Liver (tissue), 9 donors: ENCODE measurements around the gene AUH. TPM values are rescaled to one million over a fixed set of nuclear protein-coding genes. Genes with fewer than 3 reads are reported as not detected.

Source experiments
- DNase-seq: peaks from one replicate; pipeline ENCODE4 v3.0.0-alpha.2; 2017; ENCODE audit warnings: low spot score
- H3K27ac ChIP-seq, 2 donors: one replicate each; pipeline ENCODE4 v1.7.0; 2013; ENCODE audit warnings: inconsistent platforms in 2 of 2, low read length in 2 of 2, control low read depth in 1 of 2, low read depth in 1 of 2, mild to moderate bottlenecking in 1 of 2
- H3K27me3 ChIP-seq, 4 donors: one replicate each; pipeline versions ENCODE4 v1.6.1 to v1.7.0; 2013; ENCODE audit warnings: low read length in 3 of 4, inconsistent platforms in 1 of 4, mild to moderate bottlenecking in 1 of 4, moderate library complexity in 1 of 4; ENCODE audit not compliant: control insufficient read depth in 4 of 4, insufficient read depth in 4 of 4
- H3K36me3 ChIP-seq, 4 donors: one replicate each; pipeline versions ENCODE4 v1.6.1 to v1.7.0; 2013; ENCODE audit warnings: low read length in 3 of 4, mild to moderate bottlenecking in 3 of 4, low read depth in 1 of 4, moderate library complexity in 1 of 4; ENCODE audit not compliant: control insufficient read depth in 4 of 4, insufficient read depth in 3 of 4
- H3K4me1 ChIP-seq, 4 donors: one replicate each; pipeline versions ENCODE4 v1.6.1 to v1.7.0; 2013; ENCODE audit warnings: low read length in 3 of 4, mild to moderate bottlenecking in 3 of 4, moderate library complexity in 1 of 4; ENCODE audit not compliant: control insufficient read depth in 4 of 4, insufficient read depth in 4 of 4
- H3K4me3 ChIP-seq, 3 donors: one replicate each; pipeline versions ENCODE4 v1.6.1 to v1.7.0; 2013; ENCODE audit warnings: low read length in 3 of 3, control low read depth in 1 of 3, low read depth in 1 of 3, mild to moderate bottlenecking in 1 of 3
- H3K9ac ChIP-seq, 2 donors: one replicate each; pipeline ENCODE4 v1.7.0; 2013; ENCODE audit warnings: low read length in 2 of 2, mild to moderate bottlenecking in 2 of 2, moderate library complexity in 2 of 2, control low read depth in 1 of 2, low read depth in 1 of 2
- H3K9me3 ChIP-seq, 4 donors: one replicate each; pipeline versions ENCODE4 v1.6.1 to v1.7.0; 2013; ENCODE audit warnings: low read length in 3 of 4; ENCODE audit not compliant: control insufficient read depth in 4 of 4
- EGR1 ChIP-seq, 2 donors: IDR thresholded peaks; 2 replicates each; pipeline ENCODE4 v1.6.1; 2016 to 2018; ENCODE audit warnings: antibody characterized with exemption in 2 of 2, low read depth in 2 of 2
- FOXA1 ChIP-seq: IDR thresholded peaks from 2 replicates; pipeline ENCODE4 v1.6.1; 2016; ENCODE audit warnings: antibody characterized with exemption
- FOXA2 ChIP-seq: IDR thresholded peaks from 2 replicates; pipeline ENCODE4 v1.6.1; 2016; ENCODE audit warnings: antibody characterized with exemption
- GABPA ChIP-seq, 2 donors: IDR thresholded peaks in 1 of 2; conservative IDR thresholded peaks in 1 of 2; 2 replicates each; pipeline ENCODE4 v1.6.1; 2016; ENCODE audit warnings: antibody characterized with exemption in 2 of 2, mild to moderate bottlenecking in 1 of 2, moderate library complexity in 1 of 2
- HNF4A ChIP-seq, 2 donors: conservative IDR thresholded peaks; 2 replicates each; pipeline ENCODE4 v1.6.1; 2016; ENCODE audit warnings: antibody characterized with exemption in 2 of 2, mild to moderate bottlenecking in 2 of 2
- HNF4G ChIP-seq: IDR thresholded peaks from 2 replicates; pipeline ENCODE4 v1.6.1; 2016; ENCODE audit warnings: antibody characterized with exemption
- JUND ChIP-seq, 2 donors: IDR thresholded peaks; 2 replicates each; pipeline ENCODE4 v1.6.1; 2016; ENCODE audit warnings: antibody characterized with exemption in 2 of 2
- NR2F2 ChIP-seq: IDR thresholded peaks from 2 replicates; pipeline ENCODE4 v1.6.1; 2016; ENCODE audit warnings: antibody characterized with exemption
- RAD21 ChIP-seq, 2 donors: IDR thresholded peaks; 2 replicates each; pipeline ENCODE4 v1.6.1; 2016; ENCODE audit warnings: antibody characterized with exemption in 2 of 2, mild to moderate bottlenecking in 2 of 2
- RXRA ChIP-seq, 2 donors: IDR thresholded peaks; 2 replicates each; pipeline ENCODE4 v1.6.1; 2017 to 2018; ENCODE audit warnings: antibody characterized with exemption in 2 of 2, mild to moderate bottlenecking in 1 of 2
- SP1 ChIP-seq: IDR thresholded peaks from 2 replicates; pipeline ENCODE4 v1.6.1; 2018; ENCODE audit warnings: antibody characterized with exemption, mild to moderate bottlenecking
- TAF1 ChIP-seq: conservative IDR thresholded peaks from 2 replicates; pipeline ENCODE4 v1.6.1; 2016; ENCODE audit warnings: antibody characterized with exemption, mild to moderate bottlenecking
- YY1 ChIP-seq: IDR thresholded peaks from 2 replicates; pipeline ENCODE4 v1.6.1; 2016; ENCODE audit warnings: antibody characterized with exemption, mild to moderate bottlenecking
- WGBS: extraction: QIAGEN DNeasy Blood & Tissue Kit; methylation state at CpG from one replicate; pipeline ENCODE4 v1.1.7; 2013; 5-methylcytosine and 5-hydroxymethylcytosine counted together
- polyA plus RNA-seq, 2 donors: library from polyadenylated mRNA; stranded (reverse) in 1 of 2; unstranded in 1 of 2; fragments of 200-250 nt in 1 of 2; fragments of >200 nt in 1 of 2; fragmentation: Nextera tagmentation in 1 of 2; extraction: Ambion mirVana in 1 of 2; gene quantifications; one replicate each; pipeline versions ENCODE4 v1.2.1 to v1.2.3, GENCODE V29; 2013 to 2015
- total RNA-seq, 2 donors: library from RNA; depleted of rRNA; stranded (reverse); fragments of >200 nt; gene quantifications; one replicate each; pipeline ENCODE4 v1.2.3, GENCODE V29; 2014
- TF ChIP-seq, protein P1 (sequence below): fragments of 150-350 bp; IDR thresholded peaks from 2 replicates; pipeline ENCODE4 v1.5.1; 2017; ENCODE audit warnings: improper control_type of control experiment, low read depth, low read length; ENCODE audit not compliant: missing input control
- TF ChIP-seq, protein P2 (sequence below): IDR thresholded peaks from 2 replicates; pipeline ENCODE4 v1.6.1; 2016; ENCODE audit warnings: antibody characterized with exemption
- TF ChIP-seq, protein P3 (sequence below): IDR thresholded peaks from 2 replicates; pipeline ENCODE4 v1.6.1; 2016; ENCODE audit warnings: antibody characterized with exemption
- TF ChIP-seq, protein P4 (sequence below): IDR thresholded peaks from 2 replicates; pipeline ENCODE4 v1.6.1; 2016; ENCODE audit warnings: antibody characterized with exemption
- TF ChIP-seq, protein P5 (sequence below): IDR thresholded peaks from 2 replicates; pipeline ENCODE4 v1.6.1; 2016; ENCODE audit warnings: antibody characterized with exemption, mild to moderate bottlenecking
- donor health status: healthy.
- donor health status: healthy.
- donor health status: healthy.
- donor health status: healthy.
- donor health status: healthy.

AUH gene
- total and polyA plus RNA-seq, 4 donors = 12.1 to 30.0 (median 24.9) TPM

DNA sequence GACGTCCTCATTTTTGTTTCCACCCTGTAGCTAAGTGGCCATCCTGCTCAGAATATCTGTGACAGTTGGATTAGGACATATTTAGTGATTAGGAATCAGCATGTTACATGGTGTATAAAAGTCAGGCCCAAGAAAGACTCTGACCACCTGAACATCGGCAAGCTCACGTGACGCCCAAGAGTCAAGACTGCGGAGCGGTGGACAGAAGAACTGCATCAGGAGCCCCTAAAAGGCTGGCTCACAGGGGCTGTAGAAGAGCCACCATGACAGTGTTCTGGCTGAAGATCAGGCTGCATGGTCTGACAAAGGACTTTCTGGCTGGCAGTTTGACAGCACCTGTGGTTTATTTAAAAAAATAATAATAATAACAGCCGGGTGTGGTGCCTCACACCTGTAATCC, 185.3 kb downstream of the AUH start:
- 98% methylated on average over 7 of the region's 7 CpGs for WGBS
- no peaks in the 10 kb centered on the region for H3K9me3 ChIP-seq
- DNase-seq = no peak
- H3K27me3 ChIP-seq = no peaks in the 10 kb centered on the region
- H3K4me3 ChIP-seq = no peak overlapping the region
- H3K9ac ChIP-seq = no peak overlapping the region
- H3K27ac ChIP-seq = no peak overlapping the region
- TF ChIP-seq YY1 (no peak), NR2F2 (no peak), RXRA (IDR thresholded peaks at IDR 0.05) (no peak), TAF1 (no peak), GABPA (IDR thresholded peaks at IDR 0.05 in 1 of 2, conservative IDR thresholded peaks at IDR 0.05 in 1 of 2) (no peak), EGR1 (IDR thresholded peaks at IDR 0.05; ENCODE audit: low read depth in 2 of 2) (no peak), HNF4A (conservative IDR thresholded peaks at IDR 0.05) (no peak), FOXA1 (no peak), SP1 (no peak), FOXA2 (no peak), HNF4G (no peak), JUND (IDR thresholded peaks at IDR 0.05) (no peak), RAD21 (IDR thresholded peaks at IDR 0.05) (no peak)
- TF ChIP-seq, protein P1, sequence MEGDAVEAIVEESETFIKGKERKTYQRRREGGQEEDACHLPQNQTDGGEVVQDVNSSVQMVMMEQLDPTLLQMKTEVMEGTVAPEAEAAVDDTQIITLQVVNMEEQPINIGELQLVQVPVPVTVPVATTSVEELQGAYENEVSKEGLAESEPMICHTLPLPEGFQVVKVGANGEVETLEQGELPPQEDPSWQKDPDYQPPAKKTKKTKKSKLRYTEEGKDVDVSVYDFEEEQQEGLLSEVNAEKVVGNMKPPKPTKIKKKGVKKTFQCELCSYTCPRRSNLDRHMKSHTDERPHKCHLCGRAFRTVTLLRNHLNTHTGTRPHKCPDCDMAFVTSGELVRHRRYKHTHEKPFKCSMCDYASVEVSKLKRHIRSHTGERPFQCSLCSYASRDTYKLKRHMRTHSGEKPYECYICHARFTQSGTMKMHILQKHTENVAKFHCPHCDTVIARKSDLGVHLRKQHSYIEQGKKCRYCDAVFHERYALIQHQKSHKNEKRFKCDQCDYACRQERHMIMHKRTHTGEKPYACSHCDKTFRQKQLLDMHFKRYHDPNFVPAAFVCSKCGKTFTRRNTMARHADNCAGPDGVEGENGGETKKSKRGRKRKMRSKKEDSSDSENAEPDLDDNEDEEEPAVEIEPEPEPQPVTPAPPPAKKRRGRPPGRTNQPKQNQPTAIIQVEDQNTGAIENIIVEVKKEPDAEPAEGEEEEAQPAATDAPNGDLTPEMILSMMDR = no peak
- TF ChIP-seq, protein P2, sequence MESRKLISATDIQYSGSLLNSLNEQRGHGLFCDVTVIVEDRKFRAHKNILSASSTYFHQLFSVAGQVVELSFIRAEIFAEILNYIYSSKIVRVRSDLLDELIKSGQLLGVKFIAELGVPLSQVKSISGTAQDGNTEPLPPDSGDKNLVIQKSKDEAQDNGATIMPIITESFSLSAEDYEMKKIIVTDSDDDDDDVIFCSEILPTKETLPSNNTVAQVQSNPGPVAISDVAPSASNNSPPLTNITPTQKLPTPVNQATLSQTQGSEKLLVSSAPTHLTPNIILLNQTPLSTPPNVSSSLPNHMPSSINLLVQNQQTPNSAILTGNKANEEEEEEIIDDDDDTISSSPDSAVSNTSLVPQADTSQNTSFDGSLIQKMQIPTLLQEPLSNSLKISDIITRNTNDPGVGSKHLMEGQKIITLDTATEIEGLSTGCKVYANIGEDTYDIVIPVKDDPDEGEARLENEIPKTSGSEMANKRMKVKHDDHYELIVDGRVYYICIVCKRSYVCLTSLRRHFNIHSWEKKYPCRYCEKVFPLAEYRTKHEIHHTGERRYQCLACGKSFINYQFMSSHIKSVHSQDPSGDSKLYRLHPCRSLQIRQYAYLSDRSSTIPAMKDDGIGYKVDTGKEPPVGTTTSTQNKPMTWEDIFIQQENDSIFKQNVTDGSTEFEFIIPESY = no peak
- TF ChIP-seq, protein P3, sequence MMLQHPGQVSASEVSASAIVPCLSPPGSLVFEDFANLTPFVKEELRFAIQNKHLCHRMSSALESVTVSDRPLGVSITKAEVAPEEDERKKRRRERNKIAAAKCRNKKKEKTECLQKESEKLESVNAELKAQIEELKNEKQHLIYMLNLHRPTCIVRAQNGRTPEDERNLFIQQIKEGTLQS = no peak
- TF ChIP-seq, protein P4, sequence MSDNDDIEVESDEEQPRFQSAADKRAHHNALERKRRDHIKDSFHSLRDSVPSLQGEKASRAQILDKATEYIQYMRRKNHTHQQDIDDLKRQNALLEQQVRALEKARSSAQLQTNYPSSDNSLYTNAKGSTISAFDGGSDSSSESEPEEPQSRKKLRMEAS = no peak
- TF ChIP-seq, protein P5, sequence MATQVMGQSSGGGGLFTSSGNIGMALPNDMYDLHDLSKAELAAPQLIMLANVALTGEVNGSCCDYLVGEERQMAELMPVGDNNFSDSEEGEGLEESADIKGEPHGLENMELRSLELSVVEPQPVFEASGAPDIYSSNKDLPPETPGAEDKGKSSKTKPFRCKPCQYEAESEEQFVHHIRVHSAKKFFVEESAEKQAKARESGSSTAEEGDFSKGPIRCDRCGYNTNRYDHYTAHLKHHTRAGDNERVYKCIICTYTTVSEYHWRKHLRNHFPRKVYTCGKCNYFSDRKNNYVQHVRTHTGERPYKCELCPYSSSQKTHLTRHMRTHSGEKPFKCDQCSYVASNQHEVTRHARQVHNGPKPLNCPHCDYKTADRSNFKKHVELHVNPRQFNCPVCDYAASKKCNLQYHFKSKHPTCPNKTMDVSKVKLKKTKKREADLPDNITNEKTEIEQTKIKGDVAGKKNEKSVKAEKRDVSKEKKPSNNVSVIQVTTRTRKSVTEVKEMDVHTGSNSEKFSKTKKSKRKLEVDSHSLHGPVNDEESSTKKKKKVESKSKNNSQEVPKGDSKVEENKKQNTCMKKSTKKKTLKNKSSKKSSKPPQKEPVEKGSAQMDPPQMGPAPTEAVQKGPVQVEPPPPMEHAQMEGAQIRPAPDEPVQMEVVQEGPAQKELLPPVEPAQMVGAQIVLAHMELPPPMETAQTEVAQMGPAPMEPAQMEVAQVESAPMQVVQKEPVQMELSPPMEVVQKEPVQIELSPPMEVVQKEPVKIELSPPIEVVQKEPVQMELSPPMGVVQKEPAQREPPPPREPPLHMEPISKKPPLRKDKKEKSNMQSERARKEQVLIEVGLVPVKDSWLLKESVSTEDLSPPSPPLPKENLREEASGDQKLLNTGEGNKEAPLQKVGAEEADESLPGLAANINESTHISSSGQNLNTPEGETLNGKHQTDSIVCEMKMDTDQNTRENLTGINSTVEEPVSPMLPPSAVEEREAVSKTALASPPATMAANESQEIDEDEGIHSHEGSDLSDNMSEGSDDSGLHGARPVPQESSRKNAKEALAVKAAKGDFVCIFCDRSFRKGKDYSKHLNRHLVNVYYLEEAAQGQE = no peak
- no peaks in the 10 kb centered on the region for H3K4me1 ChIP-seq
- no peaks in the 10 kb centered on the region for H3K36me3 ChIP-seq
